Fibroblast of lung (primary cell): ENCODE results near the gene GPC5.

Source experiments
- CTCF ChIP-seq, 2 donors: IDR thresholded peaks in 1 of 2; conservative IDR thresholded peaks in 1 of 2; 1 replicate in 1 of 2; 2 replicates in 1 of 2; pipeline ENCODE4 v1.5.1; 2011 to 2012; ENCODE audit warnings: low read length in 2 of 2, control low read depth in 1 of 2, inconsistent platforms in 1 of 2, low read depth in 1 of 2, mild to moderate bottlenecking in 1 of 2
- EZH2 ChIP-seq: IDR thresholded peaks from 2 replicates; pipeline ENCODE4 v1.5.1; 2012; ENCODE audit warnings: low read length, control low read depth, mild to moderate bottlenecking; ENCODE audit errors: missing control alignments

GRCh38 chr13:92781965-92782690, 1383.7 kb downstream of the GPC5 start:
- no peak for TF ChIP-seq CTCF (conservative IDR thresholded peaks at IDR 0.05 in 1 of 2, IDR thresholded peaks at IDR 0.05 in 1 of 2; ENCODE audit: low read depth in 1 of 2, low read length in 2 of 2)
- no peak for TF ChIP-seq EZH2
